ENCODE data around the gene ENOX1.

Gene ENOX1

DNA sequence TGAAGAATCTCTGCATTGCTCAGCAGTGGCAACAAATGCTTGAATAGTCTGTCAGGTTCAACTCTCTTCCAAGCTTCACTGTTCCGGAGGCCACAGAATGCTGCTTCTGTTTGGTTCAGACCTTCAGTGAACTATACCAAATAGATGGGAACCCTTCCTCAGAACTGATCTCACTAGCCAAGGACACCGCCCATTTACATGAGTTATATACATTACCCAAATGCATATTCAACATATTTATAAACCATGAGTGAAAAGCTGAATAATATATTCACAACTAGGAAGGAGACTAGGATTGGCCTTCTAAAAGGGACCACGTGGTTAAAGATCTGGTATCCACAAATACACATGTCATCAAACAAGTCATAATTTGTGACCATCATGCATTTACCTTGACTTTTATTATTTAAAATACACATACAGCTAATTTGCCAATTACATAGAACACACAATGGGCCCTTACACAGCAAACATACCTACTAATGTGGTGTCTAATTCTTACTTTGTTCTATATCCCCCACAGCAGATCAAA is 49.3 kb downstream of the ENOX1 start:
- no peak for DNase-seq

- DNase-seq = no peak
Measured at GRCh38 chr13:43732726-43733125, 54.0 kb downstream of the ENOX1 start.

DNA sequence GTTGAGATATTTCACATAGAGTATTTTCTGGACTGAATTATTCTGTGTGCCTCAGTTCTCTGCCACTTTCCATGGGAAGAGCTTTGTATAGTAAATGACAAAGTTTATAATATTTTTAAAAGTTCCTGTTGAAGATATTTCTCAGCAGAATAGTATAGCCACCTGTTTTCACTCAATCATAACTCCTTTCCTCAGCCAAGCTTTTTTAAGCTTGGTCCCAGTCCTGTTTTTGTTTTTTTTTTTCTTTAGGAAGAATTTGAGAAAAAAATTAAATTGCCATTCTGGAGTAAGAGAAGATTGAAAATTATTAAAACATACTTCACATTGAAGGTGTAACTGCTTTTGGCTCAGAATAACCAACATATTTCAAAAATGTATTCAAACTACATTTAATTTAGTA is 55.5 kb downstream of the ENOX1 start:
- DNase-seq = no peak

DNA sequence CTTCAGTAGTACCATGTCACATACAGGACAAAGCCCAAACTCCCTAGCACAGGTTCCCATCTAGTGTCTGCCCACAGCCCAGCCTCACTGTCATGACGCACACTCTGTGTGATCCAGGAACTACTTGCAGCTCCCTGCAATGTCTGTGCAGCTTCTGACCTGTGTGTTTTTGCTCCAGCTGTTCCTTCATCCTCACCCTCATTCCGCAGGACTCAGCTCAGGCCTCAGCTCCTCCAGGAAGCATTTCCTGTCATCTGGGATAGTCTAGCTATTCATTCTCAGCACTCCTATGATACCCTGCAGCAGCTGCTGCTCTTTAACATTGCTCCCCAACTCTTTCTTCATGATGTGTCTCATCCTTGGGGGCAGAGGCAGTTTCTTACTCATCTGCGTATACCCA is 56.1 kb downstream of the ENOX1 start:
- DNase-seq = no peak

- DNase-seq = no peak
Measured at GRCh38 chr13:43728421-43728820, 58.4 kb downstream of the ENOX1 start.

- DNase-seq = no peak
Measured at GRCh38 chr13:43727856-43728255, 58.9 kb downstream of the ENOX1 start.

- DNase-seq = no peak
Measured at GRCh38 chr13:43725460-43725859, 61.3 kb downstream of the ENOX1 start.

DNA sequence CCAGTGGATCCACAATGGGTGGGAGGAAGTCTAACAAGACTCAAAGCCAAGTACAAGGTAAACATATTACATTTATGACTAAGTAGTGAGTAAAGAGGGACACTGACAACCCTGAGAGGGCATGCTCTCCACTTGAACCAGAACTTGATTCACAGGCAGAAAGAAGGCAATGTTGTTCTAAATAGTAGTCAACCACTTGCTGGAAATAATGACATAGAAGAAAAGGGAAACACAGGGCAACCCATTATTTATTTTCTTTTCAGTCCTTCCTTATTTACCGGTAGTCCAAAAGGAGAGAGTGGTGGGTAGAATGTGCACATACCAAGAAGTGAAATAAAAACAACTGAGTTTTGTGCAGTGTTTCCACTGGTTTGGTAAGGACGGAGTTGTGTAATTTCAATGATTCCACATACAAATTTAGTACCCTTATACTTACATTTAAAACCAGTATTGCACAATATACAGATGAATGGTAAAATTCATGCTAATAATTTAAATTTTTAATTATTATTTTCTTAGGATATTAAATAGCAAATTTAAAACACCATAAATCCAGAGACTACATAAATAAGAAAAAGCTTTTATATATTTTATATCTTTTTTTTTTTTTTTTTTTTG is 65.9 kb downstream of the ENOX1 start:
- no peak for DNase-seq

GRCh38 chr13:43698758-43699157 is 88.0 kb downstream of the ENOX1 start:
- no peak for DNase-seq

DNA sequence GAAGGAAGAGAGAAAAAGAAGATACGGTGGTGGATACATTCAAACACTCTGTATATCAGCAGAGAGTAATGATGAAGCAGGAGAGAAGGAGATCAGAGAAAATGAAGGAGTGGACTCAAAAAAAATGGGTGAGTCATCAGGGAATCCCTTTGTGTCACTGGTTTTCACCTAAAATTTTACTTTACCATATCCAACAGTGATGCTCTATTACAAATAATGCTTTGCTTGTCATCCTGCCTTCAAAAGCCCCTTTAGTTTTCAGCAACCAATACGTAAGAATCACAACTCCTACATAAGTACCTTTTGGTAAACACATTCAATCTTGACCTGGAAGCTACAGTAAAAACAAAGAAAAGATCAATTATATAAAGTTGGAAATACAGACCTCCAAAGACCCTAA is 88.8 kb downstream of the ENOX1 start:
- DNase-seq = no peak

DNA sequence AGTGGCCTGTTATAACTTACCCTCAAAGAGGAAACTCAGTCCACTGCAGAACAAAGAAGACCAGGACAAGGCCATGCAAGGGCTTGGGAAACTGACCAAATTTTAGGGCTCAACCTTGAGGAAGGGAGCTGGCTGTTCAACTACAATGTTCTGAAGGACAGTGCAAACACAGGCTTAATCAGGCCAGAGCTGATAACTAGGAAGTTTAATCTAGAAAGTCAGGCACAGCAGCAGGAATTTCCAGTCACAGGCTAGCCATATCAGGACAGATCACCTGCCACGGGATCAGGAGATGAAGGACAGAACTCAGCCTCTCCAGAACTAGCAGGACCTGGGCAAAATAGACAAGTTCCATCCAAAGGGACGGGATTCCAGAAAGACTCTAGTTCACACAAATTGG is 89.4 kb downstream of the ENOX1 start:
- DNase-seq = no peak

DNA sequence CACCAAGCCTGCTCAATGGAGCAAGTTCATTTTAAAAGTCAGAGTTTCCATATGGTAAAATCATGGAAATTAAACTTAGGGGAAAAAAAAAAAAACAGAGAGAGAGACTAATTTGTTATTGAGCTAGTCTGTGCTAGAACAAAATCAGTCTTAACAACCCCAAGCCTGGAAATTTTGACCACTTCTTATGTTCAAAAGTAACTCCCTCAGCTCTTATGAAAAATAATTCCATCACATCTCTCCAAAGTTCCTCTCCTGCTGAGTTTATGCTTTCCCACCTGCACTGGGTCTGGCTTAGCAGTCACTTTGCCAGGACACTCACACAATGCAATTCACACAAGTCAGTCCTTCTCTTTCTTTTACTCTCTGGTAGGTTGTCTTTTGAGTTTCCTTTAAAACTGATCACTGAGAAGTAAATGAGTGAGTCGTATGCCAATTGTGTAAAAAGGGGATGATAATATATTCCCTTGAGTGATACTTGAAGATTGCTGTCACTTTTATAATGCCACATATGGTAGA is 92.6 kb downstream of the ENOX1 start:
- DNase-seq = no peak

- no peak for DNase-seq
Measured at GRCh38 chr13:43693639-43694038, 93.1 kb downstream of the ENOX1 start.

- no peak for DNase-seq
Measured at GRCh38 chr13:43688227-43688907, 98.4 kb downstream of the ENOX1 start.

- no peak for DNase-seq
Measured at GRCh38 chr13:43687038-43687437, 99.7 kb downstream of the ENOX1 start.

DNA sequence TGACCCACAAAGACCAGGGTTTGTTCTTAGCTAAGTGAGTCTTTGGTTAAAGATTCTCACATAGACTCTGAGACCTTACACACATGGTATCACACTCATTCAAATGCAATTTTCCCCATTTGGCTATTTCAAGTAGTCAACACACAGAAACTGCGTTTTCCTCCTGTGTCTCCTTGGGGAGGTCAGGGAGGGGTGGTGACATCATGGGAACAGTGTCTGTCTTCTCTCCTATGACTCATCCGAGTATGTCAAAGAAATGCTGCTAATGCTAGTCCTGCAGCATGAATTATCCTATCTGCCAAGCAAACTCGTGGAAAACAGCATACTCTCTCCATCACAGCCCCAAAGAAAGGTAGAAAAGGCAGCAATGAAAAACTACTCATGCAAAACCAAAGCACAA is 100.2 kb downstream of the ENOX1 start:
- DNase-seq = no peak

GRCh38 chr13:43684963-43685725 is 101.6 kb downstream of the ENOX1 start:
- no peak for DNase-seq

DNA sequence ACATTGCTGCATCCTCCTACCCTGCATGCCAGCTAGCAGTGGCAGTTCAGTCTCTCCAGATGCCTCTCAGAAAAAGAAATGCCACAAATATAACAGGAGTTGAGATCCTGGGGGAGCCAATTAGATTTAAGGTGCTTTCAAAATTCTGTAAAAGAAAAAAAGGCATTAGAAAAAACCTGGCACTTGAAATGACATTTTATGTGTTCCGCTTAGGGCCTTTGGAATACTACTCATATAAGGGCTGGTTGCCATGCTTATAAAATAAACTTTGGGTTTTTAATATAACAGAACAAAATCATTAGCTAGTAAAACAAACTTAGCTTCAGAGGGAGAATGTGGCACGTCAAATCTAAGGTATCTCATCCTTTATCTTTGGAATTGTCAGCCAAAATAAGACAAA is 104.1 kb downstream of the ENOX1 start:
- no peak for DNase-seq

DNA sequence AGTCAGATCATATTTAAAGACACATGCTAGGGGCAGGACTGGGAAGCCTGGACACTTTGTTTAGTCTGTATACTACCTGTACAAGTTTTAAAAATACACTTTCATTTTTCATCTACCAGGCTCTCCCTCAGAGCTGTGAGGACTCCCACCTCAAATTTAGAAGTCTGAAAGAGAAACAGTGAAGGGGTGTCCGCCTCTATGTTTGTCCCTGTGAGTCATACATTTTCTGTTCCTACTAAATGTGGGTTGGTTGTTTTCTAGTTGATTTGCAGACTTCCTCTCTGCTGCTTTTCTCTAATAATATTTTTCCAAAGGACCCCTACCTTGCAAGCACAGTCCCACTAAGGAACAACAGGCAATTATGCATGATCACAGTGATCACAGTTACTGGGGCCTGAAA is 110.5 kb downstream of the ENOX1 start:
- DNase-seq = no peak

DNA sequence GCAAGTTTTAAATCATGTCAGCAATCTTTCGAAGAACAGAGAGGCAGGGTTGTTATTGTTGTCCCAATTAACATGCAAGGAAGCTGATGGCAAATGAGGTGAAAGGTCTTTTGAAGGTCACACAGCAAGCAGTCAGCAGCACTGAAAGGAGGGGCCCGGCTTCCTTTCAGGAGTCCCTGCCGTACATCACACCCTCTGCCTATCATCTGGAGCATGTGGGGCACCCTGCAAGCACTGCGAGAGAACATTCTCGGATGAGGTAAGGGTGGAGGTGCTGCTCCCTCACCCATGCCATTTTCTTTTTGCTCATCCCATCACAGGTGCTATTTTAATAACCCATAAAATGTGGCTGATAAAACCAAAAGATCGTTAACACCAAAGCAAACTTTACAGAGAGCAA is 111.2 kb downstream of the ENOX1 start:
- DNase-seq = no peak

DNA sequence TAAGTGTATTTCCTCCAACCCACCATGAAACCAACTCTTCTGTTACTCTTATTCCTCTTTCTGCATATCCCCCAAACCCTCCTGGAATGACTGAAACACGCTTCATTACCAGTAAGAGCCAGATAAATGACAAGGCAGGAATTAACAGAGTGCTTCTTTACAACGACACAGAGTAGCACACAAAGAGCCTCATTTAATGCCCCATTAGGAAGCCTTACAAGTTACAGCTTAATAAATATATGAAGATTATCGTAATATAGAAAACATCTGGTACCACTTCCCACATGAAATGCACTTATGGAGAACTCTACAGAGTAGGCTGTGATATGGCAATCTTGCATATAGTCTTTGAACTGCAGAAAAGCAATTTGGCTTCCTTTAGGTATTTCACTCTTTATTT is 116.8 kb downstream of the ENOX1 start:
- DNase-seq = no peak

GRCh38 chr13:43669101-43669500 is 117.7 kb downstream of the ENOX1 start:
- DNase-seq = no peak

DNA sequence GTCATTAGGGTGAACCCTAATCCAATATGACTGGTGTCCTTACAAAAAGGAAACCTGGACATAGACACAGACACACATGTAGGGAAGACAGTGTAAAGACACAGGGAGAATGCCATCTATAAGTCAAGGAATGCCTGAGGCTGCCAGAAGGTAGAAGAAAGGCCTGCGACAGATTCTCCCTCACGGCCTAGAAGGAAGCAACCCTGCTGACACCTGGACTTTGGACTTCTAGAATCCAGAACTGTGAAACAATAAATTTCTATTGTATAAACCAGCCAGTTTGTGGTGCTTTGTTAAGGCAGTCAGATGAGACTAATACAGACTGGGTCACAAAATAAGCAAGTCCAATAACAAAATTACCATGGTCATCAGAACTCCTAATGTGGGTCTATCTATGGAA is 120.4 kb downstream of the ENOX1 start:
- no peak for DNase-seq

DNA sequence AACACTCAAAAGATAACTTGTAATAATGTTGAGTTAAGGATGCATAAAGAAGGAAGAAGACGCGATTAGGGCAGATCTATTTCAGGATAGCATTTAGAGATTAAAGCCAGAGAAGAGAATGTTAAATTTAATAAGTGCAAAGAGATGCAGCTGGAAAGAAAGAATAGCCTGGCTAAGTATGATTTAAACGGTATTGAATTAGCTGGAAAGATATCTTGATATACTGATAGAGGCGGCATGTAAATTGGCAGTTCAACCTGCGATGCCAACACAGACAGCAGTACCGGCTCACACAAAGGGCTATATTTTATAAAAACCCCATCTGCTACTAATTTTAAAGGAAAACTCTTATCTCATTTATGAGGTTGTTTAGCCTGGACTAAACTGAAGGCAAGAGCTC is 121.4 kb downstream of the ENOX1 start:
- DNase-seq = no peak

Data from DMS79 (cell line).